H9 (cell line): Measurements from ENCODE around the gene TJP2. TPM values are rescaled to one million over a fixed set of nuclear protein-coding genes. Genes with fewer than 3 reads are reported as not detected.

ENCODE experiments used
- DNase-seq: peaks from one replicate; pipeline ENCODE4 v3.0.0-alpha.2; 2017
- H2AFZ ChIP-seq: one replicate; pipeline ENCODE4 v1.6.1; 2013; ENCODE audit warnings: mild to moderate bottlenecking, low read length, control low read depth, moderate library complexity
- H2AK5ac ChIP-seq: 2 replicates; pipeline ENCODE4 v1.6.1; 2013; ENCODE audit warnings: low read length, control low read depth, mixed read lengths; ENCODE audit not compliant: insufficient read length
- H2BK120ac ChIP-seq: one replicate; pipeline ENCODE4 v1.6.1; 2013; ENCODE audit warnings: low read depth, mild to moderate bottlenecking, low read length, control low read depth, inconsistent platforms; ENCODE audit not compliant: poor library complexity, severe bottlenecking
- H2BK12ac ChIP-seq: 2 replicates; pipeline ENCODE4 v1.6.1; 2013; ENCODE audit warnings: low read length, control low read depth, mixed read lengths, low read depth; ENCODE audit not compliant: insufficient read length
- H2BK15ac ChIP-seq: 2 replicates; pipeline ENCODE4 v1.6.1; 2013; ENCODE audit warnings: low read depth, low read length, control low read depth
- H2BK20ac ChIP-seq: one replicate; pipeline ENCODE4 v1.6.1; 2013; ENCODE audit warnings: low read depth, mild to moderate bottlenecking, low read length, control low read depth, inconsistent platforms; ENCODE audit not compliant: poor library complexity, severe bottlenecking
- H2BK5ac ChIP-seq: 2 replicates; pipeline ENCODE4 v1.6.1; 2013; ENCODE audit warnings: low read length, control low read depth, mixed read lengths; ENCODE audit not compliant: insufficient read length
- H3K14ac ChIP-seq: 2 replicates; pipeline ENCODE4 v1.6.1; 2013; ENCODE audit warnings: low read length, control low read depth; ENCODE audit not compliant: insufficient read depth
- H3K18ac ChIP-seq: 2 replicates; pipeline ENCODE4 v1.6.1; 2013; ENCODE audit warnings: low read depth, mild to moderate bottlenecking, mixed read lengths, low read length, control low read depth; ENCODE audit not compliant: insufficient read length
- H3K23ac ChIP-seq: 2 replicates; pipeline ENCODE4 v1.6.1; 2013; ENCODE audit warnings: low read length, control low read depth, mixed read lengths, low read depth; ENCODE audit not compliant: insufficient read length
- H3K23me2 ChIP-seq: 2 replicates; pipeline ENCODE4 v1.6.1; 2013; ENCODE audit warnings: low read depth, mild to moderate bottlenecking, mixed read lengths, low read length, control low read depth; ENCODE audit not compliant: insufficient read length, poor library complexity, severe bottlenecking
- H3K27ac ChIP-seq: 2 replicates; pipeline ENCODE4 v1.5.1; 2013; ENCODE audit warnings: low read length, control low read depth, mixed read lengths, low read depth; ENCODE audit not compliant: insufficient read length
- H3K27me3 ChIP-seq: 2 replicates; pipeline ENCODE4 v1.6.1; 2013; ENCODE audit warnings: low read length, control low read depth, inconsistent platforms; ENCODE audit not compliant: insufficient read depth
- H3K4ac ChIP-seq: 2 replicates; pipeline ENCODE4 v1.6.1; 2013; ENCODE audit warnings: low read depth, mild to moderate bottlenecking, control low read depth, inconsistent platforms, low read length, moderate library complexity
- H3K4me1 ChIP-seq: 2 replicates; pipeline ENCODE4 v1.6.1; 2013; ENCODE audit warnings: low read length, control low read depth, inconsistent platforms; ENCODE audit not compliant: insufficient read depth
- H3K4me2 ChIP-seq: 2 replicates; pipeline ENCODE4 v1.6.1; 2013; ENCODE audit warnings: low read length, control low read depth, mixed read lengths; ENCODE audit not compliant: insufficient read length, insufficient read depth
- H3K56ac ChIP-seq: 2 replicates; pipeline ENCODE4 v1.6.1; 2013; ENCODE audit warnings: low read depth, mild to moderate bottlenecking, mixed read lengths, low read length, control low read depth; ENCODE audit not compliant: insufficient read length
- H3K79me1 ChIP-seq: 2 replicates; pipeline ENCODE4 v1.6.1; 2013; ENCODE audit warnings: low read depth, mild to moderate bottlenecking, moderate library complexity, low read length, control low read depth, inconsistent platforms; ENCODE audit not compliant: insufficient read depth, poor library complexity, severe bottlenecking
- H3K79me2 ChIP-seq: 2 replicates; pipeline ENCODE4 v1.6.1; 2013; ENCODE audit warnings: low read length, control low read depth, inconsistent platforms; ENCODE audit not compliant: insufficient read depth
- H3K9ac ChIP-seq: 2 replicates; pipeline ENCODE4 v1.6.1; 2013; ENCODE audit warnings: low read length, control low read depth, mixed read lengths; ENCODE audit not compliant: insufficient read length; ENCODE audit errors: extremely low read depth
- H3K9me3 ChIP-seq: one replicate; pipeline ENCODE4 v1.6.1; 2013; ENCODE audit warnings: low read depth, low read length, inconsistent platforms; ENCODE audit not compliant: control insufficient read depth
- H3T11ph ChIP-seq: one replicate; pipeline ENCODE4 v1.6.1; 2013; ENCODE audit warnings: mild to moderate bottlenecking, low read length, control low read depth, inconsistent platforms
- H4K20me1 ChIP-seq: one replicate; pipeline ENCODE4 v1.6.1; 2013; ENCODE audit not compliant: control insufficient read depth, insufficient read length, insufficient read depth
- H4K5ac ChIP-seq: 2 replicates; pipeline ENCODE4 v1.6.1; 2013; ENCODE audit warnings: low read depth, mild to moderate bottlenecking, mixed read lengths, low read length, control low read depth; ENCODE audit not compliant: insufficient read length
- H4K8ac ChIP-seq: replicated peaks from 2 replicates; pipeline ENCODE4 v1.6.1; 2013; ENCODE audit warnings: low read length, control low read depth, mixed read lengths, low read depth; ENCODE audit not compliant: insufficient read length
- H4K91ac ChIP-seq: 2 replicates; pipeline ENCODE4 v1.6.1; 2013; ENCODE audit warnings: low read depth, mild to moderate bottlenecking, moderate library complexity, mixed read lengths, low read length, control low read depth; ENCODE audit not compliant: insufficient read length
- H3K27ac Mint-ChIP-seq, 3 experiments: 2 replicates in 2 of 3; 3 replicates in 1 of 3; pipeline ENCODE4 v1.8.0; 2020 to 2021; ENCODE audit warnings: mixed read lengths in 3 of 3, mild to moderate bottlenecking in 1 of 3, moderate library complexity in 1 of 3
- H3K27me3 Mint-ChIP-seq: 2 replicates; pipeline ENCODE4 v1.8.0; 2021; ENCODE audit warnings: low read depth, mild to moderate bottlenecking, moderate library complexity, mixed read lengths
- H3K36me3 Mint-ChIP-seq, 3 experiments: 2 replicates in 2 of 3; 3 replicates in 1 of 3; pipeline ENCODE4 v1.8.0; 2020 to 2021; ENCODE audit warnings: low read depth in 3 of 3, mixed read lengths in 3 of 3; ENCODE audit not compliant: insufficient read depth in 1 of 3
- H3K4me1 Mint-ChIP-seq, 2 experiments: 2 replicates each; pipeline ENCODE4 v1.8.0; 2020; ENCODE audit warnings: mixed read lengths in 2 of 2
- H3K4me3 Mint-ChIP-seq, 2 experiments: 2 replicates in 1 of 2; 3 replicates in 1 of 2; pipeline ENCODE4 v1.8.0; 2020 to 2021; ENCODE audit warnings: mild to moderate bottlenecking in 2 of 2, mixed read lengths in 2 of 2, moderate library complexity in 1 of 2
- H3K9me3 Mint-ChIP-seq, 2 experiments: 2 replicates in 1 of 2; 3 replicates in 1 of 2; pipeline ENCODE4 v1.8.0; 2020; ENCODE audit warnings: mild to moderate bottlenecking in 2 of 2, mixed read lengths in 2 of 2, moderate library complexity in 1 of 2
- CTCF ChIP-seq: fragments of 200-600 bp; sonication (generic); conservative IDR thresholded peaks from 3 replicates; pipeline ENCODE4 v1.8.0; 2021; ENCODE audit warnings: antibody characterized with exemption, mild to moderate bottlenecking
- WGBS: extraction: QIAGEN DNeasy Blood & Tissue Kit; methylation state at CpG from one replicate; pipeline ENCODE4 v1.1.7; 2013; ENCODE audit warnings: missing lambda C conversion rate, low lambda C conversion rate, mixed read lengths; ENCODE audit not compliant: insufficient read length; ENCODE audit errors: extremely low coverage; 5-methylcytosine and 5-hydroxymethylcytosine counted together
- total RNA-seq: library from RNA; stranded (reverse); gene quantifications from 2 replicates; pipeline ENCODE4 v1.2.1, GENCODE V29; 2021

Gene TJP2
- total RNA-seq, 1 experiment from 2014 or later: 130 TPM

GRCh38 chr9:69214939-69215338 lies 40.9 kb downstream of the TJP2 start:
- peaks cover 7 to 36% (median 10%) of the 10 kb centered on the region in 3 experiments; a peak in 6 of 7 replicates for H3K36me3 Mint-ChIP-seq
- TF ChIP-seq CTCF: no peak
- Histone ChIP-seq H2AFZ (no peak overlapping the region), H3K9me3 (no peaks in the 10 kb centered on the region), H4K5ac (no peak overlapping the region), H3K27me3 (no peaks in the 10 kb centered on the region), H4K91ac (no peak overlapping the region), H3K4ac (no peak overlapping the region), H4K20me1 (no peaks in the 10 kb centered on the region), H3K9ac (no peak overlapping the region), H2BK15ac (no peak overlapping the region), H3K27ac (no peak overlapping the region), H3K18ac (no peak overlapping the region), H2BK12ac (no peak overlapping the region), H3K56ac (no peak overlapping the region), H3K14ac (no peak overlapping the region), H2AK5ac (no peak overlapping the region), H3K4me1 (peaks cover 4% of the 10 kb centered on the region; the same call in 1 of the 2 replicates), H2BK20ac (no peak overlapping the region), H3K23ac (no peak overlapping the region), H3K79me2 (no peaks in the 10 kb centered on the region), H3K4me2 (no peak overlapping the region), H4K8ac (no peak overlapping the region), H3T11ph (no peak overlapping the region), H3K23me2 (no peaks in the 10 kb centered on the region), H3K79me1 (no peaks in the 10 kb centered on the region), H2BK120ac (no peak overlapping the region), H2BK5ac (no peak overlapping the region)
- no CpG with 5 or more reads among the region's 4 CpGs for WGBS
- H3K4me3 Mint-ChIP-seq: no peak overlapping the region
- DNase-seq: no peak
- H3K27me3 Mint-ChIP-seq: no peaks in the 10 kb centered on the region
- H3K4me1 Mint-ChIP-seq: peaks cover 12 to 16% of the 10 kb centered on the region in 2 experiments
- no peak overlapping the region; a peak in 1 of 7 replicates for H3K27ac Mint-ChIP-seq
- no peaks in the 10 kb centered on the region for H3K9me3 Mint-ChIP-seq
